TTC549 (cell line): ENCODE measurements around the gene CTDSPL.

ENCODE experiments used
- FAIRE-seq: peaks from 2 replicates; lab custom pipeline; 2012; peaks lifted over from hg19 to GRCh38; lab: Jason Lieb, UNC

CTDSPL gene

DNA sequence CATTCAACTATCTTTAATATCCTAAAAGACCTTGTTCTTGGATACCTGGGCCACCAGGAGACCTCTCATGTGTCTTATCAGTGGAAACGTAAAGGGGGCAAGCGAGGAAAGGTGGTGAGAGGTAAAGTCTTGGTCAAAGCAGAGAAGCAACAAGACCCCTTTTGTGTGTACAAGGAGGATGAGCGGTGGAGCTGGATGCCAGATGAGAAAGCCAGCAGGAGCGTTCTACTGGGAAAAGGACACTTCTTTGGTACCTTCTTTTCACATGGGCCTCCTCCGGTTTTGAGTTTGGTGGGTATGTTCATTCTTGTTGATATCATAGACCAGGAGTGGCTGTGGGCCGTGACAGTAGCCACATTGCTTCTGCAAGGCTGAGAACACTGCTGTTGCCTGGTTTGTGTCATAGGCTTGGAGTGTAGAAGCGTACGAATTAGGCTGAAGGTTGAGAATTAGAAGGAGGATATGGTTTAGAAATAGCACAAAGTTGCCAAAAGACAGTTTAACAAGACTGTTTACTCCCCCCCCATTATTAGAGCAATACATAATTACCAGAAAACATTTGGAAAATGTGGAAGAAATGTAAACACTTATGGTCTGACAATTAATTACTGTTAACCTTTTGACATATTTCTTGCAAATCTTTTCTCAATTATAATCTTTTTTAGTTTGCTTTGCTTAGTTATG, 82.1 kb downstream of the CTDSPL start:
- FAIRE-seq, result no peak

DNA sequence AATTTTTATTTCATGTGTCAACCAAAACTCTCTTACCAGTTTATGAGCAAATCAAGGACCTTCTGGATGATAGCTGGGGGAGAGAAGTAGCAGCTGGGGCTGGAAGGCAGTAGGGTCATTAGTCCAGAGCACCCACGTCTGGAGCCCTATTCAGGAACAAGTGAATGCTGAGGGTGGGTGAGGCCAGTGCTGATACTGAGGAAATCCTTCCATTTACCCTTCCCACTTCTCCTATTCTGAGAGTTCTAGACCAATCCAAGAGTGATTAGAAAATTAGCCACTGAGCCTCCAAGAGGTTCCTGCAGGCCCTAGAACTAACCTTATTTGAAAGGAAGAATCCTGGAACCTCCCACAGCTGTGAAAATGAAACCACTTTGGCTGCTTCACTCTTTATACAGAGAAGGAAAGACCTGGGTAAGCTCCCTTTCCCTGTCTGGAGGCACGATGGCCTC, 82.7 kb downstream of the CTDSPL start:
- FAIRE-seq, result no peak

DNA sequence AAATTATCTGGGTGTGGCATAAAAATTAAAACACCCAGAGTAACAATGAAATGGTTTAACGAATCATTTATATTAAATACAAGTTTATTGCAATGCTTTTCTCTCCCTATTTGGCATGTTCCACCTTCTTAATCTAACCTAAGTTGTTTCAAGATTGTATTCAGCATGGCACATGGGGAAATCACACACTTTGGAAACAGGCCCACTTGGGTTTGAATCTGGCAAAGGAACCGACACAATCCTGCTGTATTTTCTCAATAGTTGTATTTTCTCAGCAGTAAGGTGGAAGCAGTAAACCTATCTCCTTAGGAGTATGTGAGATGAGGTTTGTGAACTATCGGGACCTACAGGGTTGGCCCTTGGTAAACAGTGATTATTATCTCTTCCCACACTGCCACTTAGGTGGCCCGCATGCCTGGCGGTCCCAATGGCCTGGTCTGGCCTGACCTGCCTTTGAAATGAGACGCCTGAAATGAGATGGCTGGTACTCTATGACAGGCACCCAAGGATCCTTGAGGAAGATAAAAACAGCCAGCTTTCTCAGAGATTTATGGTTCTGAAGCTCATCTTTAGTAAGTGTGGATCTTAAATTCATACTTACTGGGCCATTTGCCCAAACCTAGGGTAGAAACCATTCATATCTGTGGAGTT, 83.6 kb downstream of the CTDSPL start:
- FAIRE-seq, result no peak

DNA sequence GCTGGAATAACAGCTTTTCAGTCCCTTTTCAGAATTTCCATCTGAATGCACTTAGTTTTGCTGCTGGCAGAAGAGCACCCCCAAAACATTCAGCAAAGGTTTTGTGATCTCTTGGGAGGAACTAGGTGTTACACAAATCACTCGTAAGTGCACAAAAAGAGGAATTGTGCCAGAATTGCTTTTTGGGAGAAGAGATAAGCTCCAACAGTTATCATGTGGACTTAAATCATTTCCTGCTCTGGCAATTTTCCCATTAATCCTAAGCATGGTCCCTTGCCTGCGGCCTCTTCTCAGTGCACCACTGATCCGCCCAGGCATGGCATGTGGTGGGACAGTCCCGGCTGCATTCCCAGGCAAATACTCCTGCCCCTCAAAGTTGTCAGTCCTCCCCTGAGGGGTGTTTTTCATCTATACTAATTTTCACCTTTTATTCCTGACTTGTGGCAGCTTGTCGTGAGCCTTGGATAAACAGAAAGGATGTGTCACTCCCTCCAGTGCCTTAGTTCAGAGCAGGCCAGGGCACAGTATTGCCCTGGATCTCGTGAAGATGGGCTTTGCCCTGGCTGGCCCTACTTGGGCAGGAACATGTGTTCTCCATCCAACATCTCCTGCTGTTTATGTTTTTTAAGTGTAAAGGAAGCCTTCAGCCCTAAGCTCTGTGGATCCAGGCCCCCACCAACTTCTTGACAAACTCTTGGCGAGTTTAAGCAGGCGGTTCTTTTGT, 84.3 kb downstream of the CTDSPL start:
- FAIRE-seq, result no peak

DNA sequence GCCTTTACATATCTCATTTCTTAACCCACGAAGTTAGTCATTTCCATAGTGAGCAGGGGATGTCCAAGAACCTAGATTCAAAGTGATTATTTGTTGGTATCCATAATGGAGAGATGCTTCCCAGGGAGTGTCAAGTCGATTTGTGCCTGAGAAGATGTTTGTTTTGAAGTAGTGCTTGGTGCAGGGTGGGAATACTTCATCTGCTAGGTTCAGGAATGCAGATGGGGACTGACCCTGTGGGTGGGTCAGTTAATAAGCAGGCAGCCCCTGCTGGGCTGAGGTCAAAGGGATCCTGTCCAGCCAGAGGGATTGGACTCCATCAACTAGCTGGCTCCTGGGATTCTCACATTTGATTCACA, 84.8 kb downstream of the CTDSPL start:
- FAIRE-seq, result no peak

DNA sequence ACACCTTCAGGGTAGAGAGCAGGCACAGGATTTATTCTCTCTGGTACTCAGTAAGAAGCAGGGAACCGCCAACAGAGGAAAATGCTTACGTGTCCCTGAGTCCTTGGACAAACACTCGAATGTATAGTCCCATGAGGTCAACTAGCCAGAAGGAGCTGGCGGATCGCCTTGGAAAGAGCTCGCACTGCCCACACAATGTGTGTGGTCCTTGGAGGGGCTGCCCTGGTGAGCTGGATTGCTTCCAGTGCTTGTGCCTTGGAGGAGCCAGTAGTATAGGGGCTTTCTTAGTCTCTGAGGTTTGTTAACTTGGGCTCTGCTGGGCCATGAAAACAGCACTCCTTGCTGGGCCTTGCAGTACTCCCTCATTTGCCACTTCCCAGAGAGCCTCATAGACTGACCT, 88.2 kb downstream of the CTDSPL start:
- FAIRE-seq, result no peak

DNA sequence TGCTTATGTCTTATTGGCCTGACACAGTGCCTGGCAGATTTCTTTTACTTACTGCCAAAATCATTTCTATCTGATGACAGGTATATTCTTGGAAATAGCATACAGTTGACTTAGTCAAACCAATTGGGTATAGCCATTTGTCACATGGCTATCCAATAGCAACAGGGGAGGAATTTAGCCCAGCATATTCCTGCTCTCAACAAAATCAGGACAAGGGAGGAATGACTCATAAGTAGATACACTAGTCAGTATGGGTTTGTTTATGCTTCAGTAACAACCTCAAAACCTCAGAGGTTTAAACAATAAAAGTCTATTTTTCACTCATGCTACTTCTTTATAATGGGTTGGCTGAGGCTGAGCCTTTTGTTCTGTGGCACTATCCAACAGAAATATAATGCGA, 90.9 kb downstream of the CTDSPL start:
- no peak for FAIRE-seq

DNA sequence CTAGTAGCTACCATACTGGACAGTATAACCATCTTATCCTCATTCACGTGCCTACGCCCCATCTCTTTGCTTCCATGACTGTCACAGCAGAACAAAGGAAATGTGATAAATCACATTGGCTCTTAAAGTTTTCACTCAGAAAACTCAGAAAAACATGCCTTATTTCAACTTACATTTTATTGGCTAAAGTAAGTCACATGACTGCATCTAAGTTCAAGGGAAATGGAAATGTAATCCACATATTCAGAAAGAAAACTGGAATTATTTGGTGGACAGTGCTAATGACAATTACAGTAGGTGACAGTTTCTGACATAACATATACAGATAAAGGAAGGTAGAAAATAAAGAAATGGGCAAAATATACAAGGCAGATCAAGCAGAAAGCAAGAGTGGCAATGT, 91.5 kb downstream of the CTDSPL start:
- no peak for FAIRE-seq

DNA sequence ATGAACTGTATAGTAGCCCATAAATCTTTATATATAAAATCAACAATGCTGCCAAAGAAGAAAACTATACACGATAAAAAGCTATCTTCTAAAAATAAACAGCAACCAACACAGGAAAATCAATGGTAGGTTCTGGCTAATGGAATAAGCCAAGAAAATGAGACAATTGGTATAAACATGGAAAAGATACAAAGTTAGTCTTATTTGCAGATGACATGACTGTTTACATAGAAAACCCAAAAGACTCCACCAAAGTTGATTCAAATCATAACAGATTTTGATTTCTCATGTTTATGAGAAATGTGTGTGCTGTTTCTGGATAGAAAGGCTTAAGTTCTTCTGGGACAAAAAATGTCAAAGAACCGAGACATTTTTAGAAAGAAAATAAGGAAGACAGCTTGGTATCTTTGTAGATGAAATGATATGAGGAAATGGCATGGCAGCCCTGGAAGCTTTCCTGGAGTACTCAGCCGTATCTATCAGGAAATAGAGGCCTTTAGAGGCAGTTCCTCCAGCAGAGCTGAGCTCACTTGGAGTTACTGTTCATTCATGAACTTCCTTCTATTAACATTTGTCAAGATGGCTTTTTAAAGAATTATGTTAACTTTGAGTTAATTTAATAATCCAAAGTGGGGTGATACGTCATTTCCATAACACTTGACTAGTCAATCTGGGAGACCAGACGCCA, 92.2 kb downstream of the CTDSPL start:
- no peak for FAIRE-seq

DNA sequence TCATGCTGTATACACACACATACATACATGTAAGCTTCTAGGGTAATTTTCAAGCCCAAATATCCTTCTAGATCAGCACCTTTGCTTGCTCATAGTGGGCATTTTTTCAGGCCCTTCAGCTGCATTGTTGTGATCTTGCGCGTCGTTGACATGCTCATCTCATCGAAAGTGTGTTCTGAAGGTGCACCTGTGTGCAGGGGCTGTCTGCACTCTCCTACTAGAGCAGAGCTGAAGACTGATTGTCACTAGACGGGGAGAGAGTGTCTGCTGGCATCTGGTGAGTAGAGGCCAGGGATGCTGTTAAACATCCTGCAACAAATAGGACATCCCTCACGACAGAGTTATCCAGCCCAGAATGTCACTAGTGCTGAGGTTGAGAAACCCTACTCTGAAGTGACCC, 93.2 kb downstream of the CTDSPL start:
- FAIRE-seq, result no peak

DNA sequence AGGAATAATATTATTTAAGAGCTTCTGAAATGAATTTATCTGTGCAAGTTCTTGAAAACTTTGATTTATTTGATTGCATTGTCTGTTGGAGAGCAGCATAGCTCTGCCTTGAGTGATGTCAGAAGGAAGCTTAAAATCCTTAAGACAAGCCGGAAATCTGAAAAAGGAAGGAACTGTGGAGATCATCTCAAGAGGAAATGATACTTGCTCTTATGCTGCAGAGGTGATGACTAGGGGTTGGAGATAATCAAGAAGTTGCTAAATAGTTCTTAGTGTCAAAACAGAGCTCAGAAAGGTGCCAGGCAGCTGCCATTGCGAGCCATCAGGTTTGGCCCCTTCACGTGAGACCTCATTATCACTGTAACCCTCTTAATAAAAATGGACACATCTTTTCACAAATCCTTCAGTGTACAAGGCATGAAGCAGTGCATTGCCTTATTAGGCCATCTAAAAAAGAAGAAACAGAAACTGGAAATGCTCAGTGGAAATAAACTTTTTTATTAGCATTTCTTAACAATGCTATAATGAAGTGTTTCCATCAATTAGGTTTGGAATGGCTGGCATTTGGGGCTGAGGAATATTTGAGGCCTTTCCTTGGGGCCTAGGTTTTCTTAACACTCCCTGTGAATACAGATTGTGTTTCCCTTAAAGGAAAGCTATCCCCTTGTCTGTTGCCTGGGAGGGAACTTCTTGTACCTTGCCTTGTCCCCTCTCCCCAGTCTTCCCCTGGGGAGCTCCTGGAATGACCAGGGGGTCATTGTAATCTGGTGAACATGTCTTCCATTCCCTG, 94.4 kb downstream of the CTDSPL start:
- no peak for FAIRE-seq

DNA sequence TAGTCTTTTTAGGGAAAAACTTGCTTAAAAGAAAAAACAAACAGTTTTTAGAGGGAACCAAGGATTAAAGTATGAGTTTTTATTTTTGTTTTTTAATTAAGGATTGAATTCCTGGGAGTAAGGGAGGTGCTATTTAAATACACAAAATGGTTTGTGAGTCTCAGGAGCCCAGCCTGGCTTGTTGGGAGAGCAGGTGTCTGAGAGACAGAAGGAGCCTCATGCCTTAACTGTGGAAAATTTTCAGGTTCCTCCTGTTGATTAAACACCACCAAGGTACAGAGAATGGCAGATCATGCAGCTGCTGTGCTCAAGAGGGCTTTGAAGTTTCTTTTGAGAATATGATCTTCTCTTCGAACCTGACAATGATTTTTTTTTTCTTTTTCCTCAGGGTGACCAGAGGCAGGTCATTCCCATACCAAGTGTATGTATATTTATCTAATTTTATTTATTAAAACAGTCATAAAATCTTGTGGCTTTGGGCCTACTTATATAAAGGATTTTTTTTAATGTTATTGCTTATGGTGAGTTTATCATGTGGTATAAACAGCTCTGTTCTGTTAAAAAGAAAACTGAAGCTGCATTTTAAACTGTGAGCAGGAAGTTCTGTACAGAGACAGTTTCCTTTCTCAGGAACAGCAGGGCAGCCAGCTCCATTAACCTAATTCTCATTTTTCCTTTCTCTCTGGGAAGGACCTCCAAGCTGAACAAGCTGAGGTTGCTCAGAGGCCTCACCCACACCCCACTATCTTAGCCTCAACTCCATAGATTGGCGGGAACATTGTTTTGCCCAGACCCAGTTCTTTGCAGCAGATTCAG, 95.3 kb downstream of the CTDSPL start:
- FAIRE-seq, result no peak

DNA sequence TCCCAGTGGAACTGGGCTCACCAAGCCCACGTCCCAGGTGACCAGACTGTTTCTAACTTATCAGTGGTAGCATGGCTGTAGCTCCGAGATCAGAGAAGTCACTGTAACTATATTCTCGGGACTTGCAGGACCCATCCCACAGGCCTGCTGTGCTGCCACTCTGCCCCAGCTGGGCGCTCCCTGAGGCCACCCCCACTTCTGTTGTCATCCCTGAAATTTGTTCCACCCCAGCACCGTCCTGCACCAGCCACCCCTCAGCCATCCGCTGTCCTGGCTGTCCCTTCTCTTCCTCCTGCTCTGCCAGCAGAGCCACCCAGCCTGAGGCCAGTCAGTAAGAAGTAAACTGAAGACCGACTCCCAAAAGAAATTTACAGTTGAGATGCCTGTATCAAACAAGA, 95.9 kb downstream of the CTDSPL start:
- FAIRE-seq, result no peak

DNA sequence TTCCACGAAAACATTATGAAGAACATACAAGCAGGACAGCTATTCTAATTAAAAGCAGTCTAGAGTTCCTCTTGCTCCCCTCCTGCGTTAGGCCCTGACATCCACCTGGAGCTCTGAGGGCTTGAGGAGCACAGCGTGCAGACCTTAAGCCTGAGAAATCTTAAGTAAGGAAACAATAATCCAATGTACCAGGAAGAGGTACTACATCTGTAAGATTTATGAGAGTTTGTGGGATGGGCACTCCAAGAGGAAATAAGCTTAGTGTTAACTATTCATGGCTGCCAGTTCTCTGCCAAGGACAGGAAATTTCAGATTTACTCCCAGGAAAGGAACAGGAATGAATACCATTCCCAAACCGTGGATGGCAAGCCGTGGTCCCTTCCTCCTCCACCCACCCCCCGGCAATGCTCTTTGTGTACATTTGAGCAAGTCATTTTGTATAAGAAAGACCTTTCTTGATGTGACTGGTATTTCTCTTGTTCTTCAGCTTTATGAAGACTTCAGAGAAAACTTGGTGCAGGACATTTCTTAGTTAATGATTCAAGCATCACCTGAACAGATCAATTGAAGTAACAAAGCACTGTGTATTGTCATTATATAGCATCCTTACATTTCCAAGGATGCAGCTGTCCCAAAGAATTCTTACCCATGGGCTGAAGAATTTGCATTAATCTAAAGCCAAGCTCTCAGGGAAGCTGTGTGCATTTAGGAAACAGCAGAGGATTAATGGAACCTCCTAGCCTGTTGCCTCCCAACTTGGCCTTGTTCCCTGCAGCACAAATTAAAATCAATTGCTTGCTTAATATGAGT, 100.1 kb downstream of the CTDSPL start:
- no peak for FAIRE-seq

DNA sequence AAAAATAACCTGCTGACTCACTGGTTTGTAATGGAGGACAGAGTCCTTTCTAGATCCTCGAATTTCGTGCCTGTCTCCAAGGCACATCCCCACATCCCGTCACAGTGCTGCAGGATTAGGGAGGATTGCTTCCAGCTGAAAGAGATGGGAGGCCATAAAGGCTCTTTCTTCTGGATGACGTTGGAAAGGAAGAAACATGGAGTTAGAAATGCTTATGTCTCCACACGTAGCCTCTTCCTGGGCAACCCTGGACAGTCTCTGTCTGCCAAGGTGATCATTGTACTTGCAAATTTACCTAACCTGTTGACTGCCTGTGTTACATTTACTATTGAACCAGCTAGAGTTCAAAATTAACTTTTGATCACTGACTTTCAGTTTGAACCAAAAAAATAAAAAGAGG, 101.3 kb downstream of the CTDSPL start:
- FAIRE-seq, result no peak

DNA sequence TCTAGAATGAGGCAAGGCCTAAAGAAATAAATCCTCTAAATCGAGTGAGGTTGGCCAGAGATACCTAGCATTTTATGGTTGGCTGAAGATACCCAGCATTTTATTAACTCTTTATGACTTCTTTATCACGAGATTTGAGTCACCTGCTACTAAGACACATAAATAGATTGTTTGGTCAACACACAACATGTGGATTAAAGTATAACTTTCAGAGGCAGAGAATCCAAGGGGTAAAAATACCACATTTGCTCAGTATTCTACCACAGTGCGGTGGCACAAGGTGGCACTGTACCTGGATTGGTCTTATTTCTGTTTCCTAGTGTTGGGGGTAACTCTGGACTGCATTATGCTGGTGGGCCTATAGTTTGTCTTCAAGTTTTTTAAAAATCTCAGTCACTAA, 102.0 kb downstream of the CTDSPL start:
- no peak for FAIRE-seq

DNA sequence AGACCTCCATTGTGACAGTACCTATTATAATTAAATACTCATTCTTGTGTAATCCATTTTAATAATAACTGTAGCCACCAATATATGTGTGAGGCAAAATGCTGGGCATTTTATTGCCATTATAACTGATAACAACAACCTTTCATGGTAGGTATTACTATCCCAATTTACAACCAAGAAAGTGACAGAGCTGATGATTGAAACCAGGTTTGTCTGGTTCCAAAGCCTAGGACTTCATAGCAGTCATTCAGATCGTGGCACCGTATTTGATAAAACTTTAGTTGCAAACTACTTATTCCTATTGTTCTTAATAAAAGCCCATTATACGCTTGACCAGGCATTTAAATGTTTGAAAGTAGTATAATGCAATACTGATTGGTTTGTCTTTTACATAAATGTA, 102.5 kb downstream of the CTDSPL start:
- no peak for FAIRE-seq

DNA sequence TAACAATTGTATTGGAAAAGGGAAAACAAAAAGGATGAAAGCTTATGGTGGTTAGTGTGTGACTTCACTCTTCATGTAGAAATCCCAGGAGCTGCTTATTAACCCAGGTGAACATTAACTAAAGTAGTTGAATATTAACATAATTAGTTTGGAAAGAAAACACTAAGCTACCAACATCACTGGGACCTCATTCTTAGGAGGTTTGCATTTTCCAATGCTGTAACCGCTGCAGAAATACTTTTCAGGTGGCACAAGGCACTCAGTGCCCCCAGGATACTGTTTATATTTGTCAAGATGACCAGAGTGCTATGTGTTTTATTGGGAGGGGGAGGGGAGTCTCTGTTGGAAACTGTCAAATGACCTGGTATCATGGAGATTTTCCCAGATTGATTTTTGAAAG, 103.0 kb downstream of the CTDSPL start:
- FAIRE-seq, result no peak

DNA sequence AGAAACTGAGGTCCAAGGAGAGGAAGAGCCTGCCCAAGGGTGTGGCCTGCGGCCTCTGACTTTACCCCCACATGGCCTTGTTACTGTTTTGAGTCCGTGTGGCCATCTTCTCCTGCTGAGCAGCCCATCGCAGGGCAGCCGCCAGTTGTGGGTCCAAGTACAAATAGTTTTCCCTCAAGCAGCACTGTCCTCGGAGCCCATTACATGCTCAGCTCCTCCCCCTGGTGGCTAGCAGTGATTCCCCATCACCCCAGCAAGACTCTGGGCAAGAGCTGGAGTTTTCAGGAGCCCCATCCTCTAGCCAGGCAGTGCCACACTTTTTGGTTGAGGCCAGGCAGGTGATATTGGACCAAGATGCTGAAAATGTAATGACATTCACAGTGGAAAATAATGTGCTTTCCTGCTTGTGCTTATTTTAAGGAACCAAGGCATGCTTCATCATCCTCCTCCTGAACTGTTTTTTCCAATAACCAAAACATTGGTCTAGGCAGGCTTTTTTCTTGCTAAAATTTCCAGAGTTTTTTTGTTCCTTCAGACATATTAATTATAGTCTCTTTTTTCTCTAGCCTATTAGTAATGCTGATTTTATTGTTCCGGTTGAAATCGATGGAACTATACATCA, 105.7 kb downstream of the CTDSPL start:
- no peak for FAIRE-seq

DNA sequence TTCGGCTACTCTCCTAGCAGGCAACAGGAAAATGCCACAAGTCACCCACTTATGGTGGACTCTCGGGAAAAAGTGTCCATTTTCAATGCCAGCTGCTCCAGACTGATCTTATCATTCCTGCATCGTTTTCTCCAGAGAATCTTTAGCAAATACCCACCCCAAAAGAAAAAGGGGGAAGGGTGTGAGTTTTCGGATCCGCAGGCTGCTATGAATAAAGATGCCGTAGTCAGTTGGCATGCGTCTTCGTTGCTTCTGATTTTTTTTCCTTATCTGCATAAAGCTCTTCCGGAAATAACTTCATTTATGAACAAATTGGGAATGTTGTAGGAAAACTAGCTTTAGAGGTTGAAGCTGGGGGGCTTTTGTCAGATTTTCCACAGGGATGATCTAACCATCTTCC, 106.5 kb downstream of the CTDSPL start:
- FAIRE-seq, result no peak
